HS-27A (cell line): ENCODE data around the gene GDF2.

Source experiments
- DNase-seq: peaks from one replicate; pipeline ENCODE4 v3.0.0-alpha.2; 2012; ENCODE audit warnings: low read depth, missing footprints

The GDF2 gene

DNA sequence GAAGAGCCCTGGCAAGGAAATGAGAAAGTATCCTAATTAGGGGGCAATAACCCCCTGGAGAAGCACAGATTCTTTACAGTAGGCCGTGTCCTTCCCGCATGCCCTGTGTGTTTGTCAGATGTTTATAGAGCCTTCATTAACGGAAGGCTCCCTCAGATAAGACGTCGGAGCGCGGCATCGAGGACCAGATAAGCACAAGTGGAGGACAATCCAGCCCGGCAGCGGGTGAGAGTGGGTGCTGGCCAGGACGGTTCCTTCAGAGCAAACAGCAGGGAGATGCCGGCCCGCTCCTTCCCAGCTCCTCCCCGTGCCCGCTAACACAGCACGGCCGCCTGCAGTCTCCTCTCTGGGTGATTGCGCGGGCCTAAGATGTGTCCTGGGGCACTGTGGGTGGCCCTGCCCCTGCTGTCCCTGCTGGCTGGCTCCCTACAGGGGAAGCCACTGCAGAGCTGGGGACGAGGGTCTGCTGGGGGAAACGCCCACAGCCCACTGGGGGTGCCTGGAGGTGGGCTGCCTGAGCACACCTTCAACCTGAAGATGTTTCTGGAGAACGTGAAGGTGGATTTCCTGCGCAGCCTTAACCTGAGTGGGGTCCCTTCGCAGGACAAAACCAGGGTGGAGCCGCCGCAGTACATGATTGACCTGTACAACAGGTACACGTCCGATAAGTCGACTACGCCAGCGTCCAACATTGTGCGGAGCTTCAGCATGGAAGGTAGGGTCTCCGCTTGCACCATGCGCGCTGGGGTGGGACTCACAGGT lies at the start of gene GDF2:
TSS of gene GDF2 (plus strand) at position 155 of the 762 bp plus-strand sequence. CDS start at position 370, 215 bp downstream.
- DNase-seq, result no peak

DNA sequence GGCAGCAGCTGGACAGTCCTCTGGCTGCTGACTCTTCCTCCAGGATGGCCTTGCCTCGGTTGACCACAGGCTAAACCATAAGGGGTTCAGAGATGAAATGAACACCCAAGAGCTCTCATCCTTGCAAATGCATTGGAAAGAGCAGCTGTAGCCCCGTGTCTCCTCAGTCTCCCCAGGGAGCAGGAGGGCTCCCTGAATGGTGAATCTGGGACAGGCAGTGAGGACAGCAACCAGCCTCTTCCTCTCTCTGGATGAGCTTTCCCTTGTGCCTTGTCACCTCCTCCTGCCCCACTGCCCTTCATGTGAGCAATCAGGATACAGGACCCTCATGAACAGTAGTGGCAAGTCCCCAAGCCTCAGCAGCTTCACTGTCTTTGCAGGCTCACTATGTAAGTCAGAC lies 46.2 kb upstream of the GDF2 start:
- no peak for DNase-seq

DNA sequence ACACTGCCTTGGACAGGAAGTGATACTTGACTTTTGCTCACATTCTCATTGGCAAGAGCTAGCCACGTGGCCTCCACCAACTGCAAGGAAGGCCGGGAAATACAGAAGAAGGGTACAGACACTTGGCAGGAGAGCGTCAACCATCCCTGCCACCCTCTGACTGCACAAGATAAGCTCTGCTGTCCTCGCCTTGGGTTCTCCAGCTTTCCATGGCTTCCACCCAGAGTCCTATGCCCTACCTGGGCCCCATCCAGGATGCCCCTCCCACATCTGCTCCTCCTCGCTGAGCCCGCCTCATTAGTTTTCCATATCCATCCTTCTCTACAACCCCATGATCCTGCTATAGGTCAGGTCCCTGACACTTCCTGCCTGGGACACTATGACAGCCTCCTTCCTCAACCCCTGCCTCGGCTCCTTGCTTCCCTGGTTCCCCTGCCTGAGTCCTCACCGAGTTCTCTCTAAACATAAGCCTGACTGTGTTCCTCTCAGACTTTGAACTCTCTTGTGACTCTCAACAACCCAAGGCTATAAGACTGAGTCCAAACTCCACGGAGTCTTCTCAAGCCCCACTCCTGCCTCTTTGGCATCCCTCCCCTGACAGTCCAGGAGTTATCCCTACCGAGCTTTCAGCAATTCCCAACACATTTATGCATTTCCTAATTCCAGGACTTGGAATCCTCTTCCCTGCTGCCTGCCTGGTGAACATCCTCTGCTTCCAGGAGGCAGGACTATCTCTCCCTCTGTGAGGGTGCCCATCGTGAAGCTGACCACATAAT lies 45.5 kb upstream of the GDF2 start:
- no peak for DNase-seq

DNA sequence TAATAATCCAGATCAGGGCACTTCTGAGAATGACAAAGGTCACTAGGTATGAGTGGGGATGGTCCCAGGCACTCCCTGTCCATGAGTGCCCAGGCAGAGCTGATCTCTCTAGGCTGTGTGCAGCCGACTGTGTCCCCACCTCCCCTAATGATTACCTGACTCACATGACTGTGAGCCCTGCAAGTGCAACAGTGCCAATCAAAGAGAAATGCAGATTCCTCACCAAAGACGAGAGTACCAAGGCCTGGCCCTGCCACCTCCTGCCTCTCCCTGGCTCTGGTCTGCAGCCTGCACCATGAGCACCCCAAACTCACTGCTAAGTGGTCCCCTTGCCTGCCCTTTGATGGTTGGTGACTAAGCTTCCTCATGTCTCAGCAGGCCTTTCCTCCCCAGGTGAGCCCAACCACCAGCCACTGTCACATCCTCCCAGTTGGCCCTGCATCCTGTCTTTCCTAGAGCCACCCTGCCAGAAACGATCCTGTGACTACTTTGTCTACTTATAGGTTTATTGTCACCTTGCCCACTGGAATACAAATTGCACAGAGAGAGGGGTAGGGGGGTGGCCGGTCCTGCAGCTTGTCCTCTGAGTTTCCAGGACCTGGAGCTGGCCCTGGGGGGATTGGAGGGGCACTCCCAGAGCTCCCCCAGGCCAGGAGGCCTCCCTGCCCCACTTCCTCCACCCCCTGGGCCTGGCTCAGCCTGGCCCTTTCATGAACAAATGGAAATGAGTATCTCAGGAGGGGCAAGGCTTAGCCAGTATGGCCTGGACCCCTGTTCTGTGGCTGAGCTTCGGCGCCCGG lies 44.7 kb upstream of the GDF2 start:
- DNase-seq, result no peak

DNA sequence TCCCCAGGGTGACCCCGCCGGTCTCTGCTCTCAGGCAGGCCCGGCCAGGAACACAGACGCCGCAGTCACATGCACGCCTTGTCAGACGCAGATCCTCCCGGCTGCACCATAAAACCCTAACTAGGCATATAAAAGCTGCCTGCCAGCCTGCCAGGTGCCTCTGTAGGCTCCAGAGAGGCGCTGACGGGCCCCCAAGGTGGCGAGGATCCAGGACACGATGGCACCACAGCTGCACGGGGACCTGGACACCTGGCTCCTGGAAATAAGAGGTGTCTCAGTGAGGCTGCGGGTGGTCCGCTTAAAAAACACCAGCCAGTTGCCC lies 44.1 kb upstream of the GDF2 start:
- DNase-seq, result no peak

DNA sequence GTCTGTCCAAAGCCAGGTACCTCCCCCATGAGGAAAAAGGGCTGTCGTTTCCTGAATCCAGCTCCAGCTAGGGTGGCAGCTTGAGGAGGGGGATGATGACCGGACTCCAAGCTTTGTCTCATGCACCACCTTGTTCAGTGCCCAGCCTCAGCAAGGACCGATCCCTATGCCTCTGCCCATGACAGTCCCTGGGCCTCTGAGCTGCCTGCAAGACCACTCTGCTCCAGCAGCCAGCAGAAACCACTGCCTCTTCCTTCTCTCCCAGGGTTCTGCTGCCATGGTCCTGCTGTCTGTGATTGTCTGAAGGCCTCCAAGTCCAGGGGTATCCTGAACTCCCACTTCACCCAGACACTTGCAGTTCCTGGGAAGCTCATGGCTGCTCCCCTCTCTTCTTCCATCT lies 43.5 kb upstream of the GDF2 start:
- no peak for DNase-seq

GRCh38 chr10:47279276-47279675 lies 43.0 kb upstream of the GDF2 start:
- DNase-seq, result no peak

DNA sequence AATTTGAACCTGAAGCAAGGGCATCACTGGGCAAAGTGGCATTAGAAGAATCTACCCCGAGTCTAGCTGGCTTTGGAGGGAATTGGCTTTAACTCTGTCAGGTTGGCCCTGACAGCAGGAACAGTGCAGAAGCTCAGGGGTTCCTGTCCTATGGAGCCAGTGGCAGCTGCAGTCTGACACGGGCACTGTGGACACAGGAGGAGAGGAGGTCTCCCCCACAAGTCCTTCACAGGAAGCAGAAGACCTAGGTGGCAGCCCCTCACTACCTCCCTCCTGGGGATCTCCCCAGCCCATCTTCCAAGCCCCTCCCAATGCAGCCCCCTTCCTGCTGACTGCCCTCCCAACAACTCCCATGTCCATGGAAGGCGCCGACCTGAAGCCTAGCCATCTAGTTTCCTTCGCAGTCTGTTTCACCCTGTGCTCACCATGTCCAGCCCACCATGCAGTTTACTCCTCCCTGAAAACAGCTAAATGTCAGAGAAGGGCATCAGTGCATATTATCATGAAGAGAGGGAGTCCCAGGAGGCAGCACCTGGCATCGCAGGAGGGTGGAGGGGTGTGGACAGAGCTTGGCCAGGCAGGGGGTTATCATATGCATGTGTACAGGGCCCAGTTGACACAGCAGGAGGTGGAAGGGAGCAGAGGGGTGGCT lies 40.1 kb upstream of the GDF2 start:
- DNase-seq, result no peak

DNA sequence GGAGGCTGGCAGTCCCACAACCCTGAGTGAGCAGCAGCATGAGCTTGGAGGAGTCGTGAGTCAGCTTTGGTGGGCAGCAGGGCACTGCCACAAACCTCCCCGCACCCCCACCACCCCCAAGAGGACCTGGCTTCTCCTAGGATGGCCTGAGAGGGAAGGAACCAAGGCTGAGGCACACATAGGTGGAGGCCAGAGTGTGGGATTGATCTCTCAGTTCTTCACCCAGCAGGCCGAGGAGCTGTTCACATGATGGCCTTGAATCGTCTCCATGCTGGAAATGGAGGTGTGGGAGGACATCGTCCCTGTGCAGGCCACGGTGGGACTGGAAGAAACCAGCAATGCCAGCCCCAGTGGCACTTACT lies 39.6 kb upstream of the GDF2 start:
- no peak for DNase-seq

DNA sequence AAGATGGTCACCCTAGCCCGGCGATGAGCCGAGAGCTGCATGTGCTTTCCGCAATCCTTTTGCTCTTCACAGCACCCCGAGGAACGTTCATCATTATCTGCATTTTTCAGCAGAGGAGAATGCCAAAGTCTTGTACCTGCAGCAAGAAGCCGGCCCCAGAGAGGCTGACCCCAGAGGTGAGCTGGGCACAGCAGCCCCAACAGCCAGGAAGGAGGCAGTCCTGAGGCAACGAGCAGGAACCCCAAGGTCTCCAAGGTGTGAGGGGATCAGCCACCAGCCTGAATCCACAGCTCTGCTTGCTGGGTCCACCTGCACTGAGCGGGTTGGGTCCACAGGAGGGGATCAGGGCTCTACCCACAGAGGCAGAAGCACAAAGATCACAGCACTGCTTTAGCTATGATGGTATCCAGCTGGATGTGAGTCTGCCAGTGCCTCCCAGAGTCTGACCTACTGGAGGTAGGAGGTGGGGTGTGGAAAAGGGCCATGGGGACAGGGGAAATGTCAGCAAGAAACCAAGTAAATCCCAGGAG lies 39.1 kb upstream of the GDF2 start:
- DNase-seq, result no peak

DNA sequence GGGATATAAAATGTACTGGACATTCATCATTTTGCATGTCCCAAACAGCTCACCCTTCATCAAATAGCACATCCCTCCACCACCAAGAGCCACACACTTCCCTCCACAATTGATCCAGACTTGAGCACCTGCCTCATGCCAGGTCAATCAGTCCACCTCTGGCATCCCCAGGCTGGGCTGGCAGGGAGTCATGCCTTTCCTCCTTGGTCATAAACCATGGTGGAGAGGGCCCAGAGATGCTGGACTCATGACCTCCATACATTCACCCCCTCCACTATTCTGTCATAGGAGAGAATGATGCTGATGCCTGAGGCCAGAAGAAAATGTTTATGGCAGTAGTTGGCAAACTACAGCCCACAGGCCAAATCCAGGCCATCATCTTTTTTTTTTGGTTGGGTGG lies 38.4 kb upstream of the GDF2 start:
- no peak for DNase-seq

DNA sequence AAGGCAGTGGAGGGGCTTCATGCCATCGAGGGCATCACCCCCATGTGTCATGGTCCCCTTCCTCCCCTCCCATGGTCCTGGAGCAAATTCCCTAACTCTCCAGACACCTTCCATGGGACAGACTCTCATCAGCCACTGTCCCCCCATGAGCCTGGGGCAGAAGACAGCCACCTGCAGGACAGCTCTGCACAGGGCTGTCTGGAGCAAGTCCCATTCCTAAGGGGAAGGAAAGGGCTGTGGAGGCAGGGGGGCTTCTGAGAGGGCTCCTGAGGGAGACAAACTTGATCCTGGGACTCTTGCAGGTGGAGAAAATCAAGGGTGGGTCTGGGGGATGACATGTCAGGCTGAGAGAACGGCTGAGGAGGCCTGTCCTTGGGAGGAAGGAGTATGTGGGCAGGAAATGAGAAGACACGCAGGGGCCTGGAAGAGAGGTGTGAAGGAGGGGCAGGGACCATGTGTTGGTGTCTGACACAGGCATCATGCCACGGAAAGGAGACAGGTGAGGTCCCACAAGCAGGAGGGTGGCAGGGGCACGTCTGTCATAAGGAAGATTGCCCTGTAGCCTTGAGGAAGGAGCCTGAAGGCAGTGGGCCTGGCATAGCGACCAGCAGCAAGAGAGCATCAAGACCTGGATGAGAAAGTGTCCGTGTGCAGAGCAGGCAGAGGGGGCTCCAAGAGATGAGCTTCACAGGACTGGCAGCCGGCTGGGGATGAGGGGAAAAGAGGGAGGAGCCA lies 36.7 kb upstream of the GDF2 start:
- DNase-seq, result no peak

GRCh38 chr10:47286116-47286505 lies 36.1 kb upstream of the GDF2 start:
- DNase-seq, result no peak

DNA sequence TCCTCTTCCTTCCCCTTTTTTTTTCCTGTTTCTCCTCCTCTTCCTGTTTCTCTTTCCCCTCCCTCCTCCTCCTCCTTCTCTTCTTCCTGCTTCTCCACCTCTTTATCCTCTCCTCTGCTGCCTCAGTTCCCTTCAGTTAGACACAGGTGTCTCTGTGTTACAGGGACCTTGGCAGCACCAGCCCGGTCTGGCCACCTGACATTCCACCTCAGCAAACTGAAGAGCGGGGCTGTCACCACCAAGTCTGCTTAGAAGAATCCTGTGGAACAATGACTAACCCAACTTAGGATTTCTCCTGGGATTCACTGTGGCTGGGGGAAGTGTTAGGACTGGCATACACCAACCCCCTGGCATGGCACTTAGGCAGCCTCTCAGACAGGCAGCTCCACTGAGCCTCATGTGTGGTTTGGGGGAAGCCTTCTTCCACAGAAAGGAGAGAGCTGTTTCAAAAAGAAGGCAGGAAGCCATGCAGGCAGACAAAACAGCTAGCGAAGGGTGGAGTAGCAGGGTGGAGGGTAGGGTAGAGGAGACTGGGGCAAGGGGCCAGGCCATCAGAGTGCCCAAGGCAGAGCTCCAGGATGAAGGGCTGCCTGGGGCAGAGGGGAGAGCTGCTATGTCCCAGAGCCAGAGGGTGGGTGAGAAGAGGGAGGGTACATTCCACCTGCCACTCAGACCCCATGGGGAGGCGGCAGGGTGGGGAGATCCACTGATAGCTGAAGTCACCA lies 35.5 kb upstream of the GDF2 start:
- no peak for DNase-seq

DNA sequence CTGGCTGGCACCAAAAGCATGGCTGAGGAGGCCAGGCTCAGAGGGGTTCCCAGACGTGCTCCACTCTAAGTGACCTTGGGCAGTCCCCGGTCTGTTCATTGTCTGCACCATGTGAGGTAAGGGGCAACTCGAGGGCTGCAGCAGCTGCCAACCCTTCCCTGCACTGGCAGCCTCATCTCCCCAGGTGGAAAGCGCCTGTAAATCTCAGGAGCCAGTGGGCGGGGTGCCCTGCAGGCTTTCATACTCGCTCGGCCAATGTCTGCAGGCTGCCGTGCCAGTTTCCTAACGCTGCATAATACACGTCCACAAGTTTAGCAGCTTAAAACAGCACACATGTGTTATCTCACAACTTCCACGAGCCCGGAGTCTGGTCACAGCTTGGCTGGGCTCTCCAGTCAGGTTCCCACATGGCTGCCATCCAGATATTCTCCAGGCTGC lies 34.9 kb upstream of the GDF2 start:
- no peak for DNase-seq

DNA sequence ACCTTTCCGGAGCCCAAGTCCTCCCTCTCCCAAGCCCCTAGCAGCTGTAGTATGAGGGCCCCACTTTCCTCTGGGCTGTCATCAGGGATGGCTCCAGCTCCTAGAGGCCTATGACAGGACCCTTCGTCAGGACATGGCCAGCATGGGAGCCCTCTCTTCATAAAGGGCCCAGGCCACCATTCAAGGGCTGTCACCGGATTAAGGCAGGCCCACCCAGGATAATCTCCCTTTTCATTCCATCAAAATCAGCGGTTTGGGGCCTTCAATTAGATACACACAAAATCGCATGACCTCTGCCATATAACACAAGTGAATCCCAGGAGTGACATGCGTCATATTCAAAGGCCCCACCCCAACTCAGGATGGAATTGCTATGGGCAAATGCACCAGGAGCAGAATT lies 34.4 kb upstream of the GDF2 start:
- DNase-seq, result no peak

- DNase-seq, result no peak
These were observed 34.0 kb upstream of the GDF2 start for GRCh38 chr10:47288236-47288635.

GRCh38 chr10:47288916-47289495 lies 33.2 kb upstream of the GDF2 start:
- DNase-seq, result no peak

- no peak for DNase-seq
These were observed 32.3 kb upstream of the GDF2 start for GRCh38 chr10:47289921-47290320.

GRCh38 chr10:47290338-47290737 lies 31.9 kb upstream of the GDF2 start:
- DNase-seq, result no peak
